Islet precursor cell (in vitro differentiated cells): ENCODE data around the gene PIGB.
"Not testable (repeated sequence)": the region's sequence is repeated elsewhere in the genome, so short reads cannot be mapped to it uniquely, and the experiment has no call there.

Source experiments
- DNase-seq: peaks from one replicate; pipeline ENCODE4 v3.0.0-alpha.2; 2018

Gene PIGB

GRCh38 chr15:55302801-55303200 is 16.2 kb upstream of the PIGB start:
- not testable (repeated sequence) for DNase-seq

GRCh38 chr15:55319537-55320237 is 665 bp downstream of the PIGB start:
- no peak for DNase-seq

GRCh38 chr15:55320238-55320550 is 1.2 kb downstream of the PIGB start:
- no peak for DNase-seq

- DNase-seq: no peak
Measured at GRCh38 chr15:55320963-55321362, 1.9 kb downstream of the PIGB start.

GRCh38 chr15:55322467-55322866 is 3.4 kb downstream of the PIGB start:
- DNase-seq: no peak

- DNase-seq: no peak
Measured at GRCh38 chr15:55327387-55327786, 8.4 kb downstream of the PIGB start.

- DNase-seq: no peak
Measured at GRCh38 chr15:55334371-55334770, 15.3 kb downstream of the PIGB start.

GRCh38 chr15:55334997-55335396 is 16.0 kb downstream of the PIGB start:
- DNase-seq: no peak

- DNase-seq: no peak
Measured at GRCh38 chr15:55337160-55337559, 18.1 kb downstream of the PIGB start.

GRCh38 chr15:55343168-55343567 is 24.1 kb downstream of the PIGB start:
- no peak for DNase-seq

GRCh38 chr15:55344206-55344605 is 25.2 kb downstream of the PIGB start:
- peak; percentile 57 for DNase-seq

GRCh38 chr15:55348281-55348778 is 29.3 kb downstream of the PIGB start:
- DNase-seq: no peak

- no peak for DNase-seq
Measured at GRCh38 chr15:55349282-55349681, 30.3 kb downstream of the PIGB start.

- DNase-seq: no peak
Measured at GRCh38 chr15:55353025-55353424, 34.0 kb downstream of the PIGB start.

GRCh38 chr15:55356985-55357585 is 38.1 kb downstream of the PIGB start:
- no peak for DNase-seq

GRCh38 chr15:55357774-55358173 is 38.8 kb downstream of the PIGB start:
- DNase-seq: no peak

GRCh38 chr15:55358471-55358870 is 39.4 kb downstream of the PIGB start:
- DNase-seq: peak; percentile 60

GRCh38 chr15:55360256-55360655 is 41.2 kb downstream of the PIGB start:
- no peak for DNase-seq

GRCh38 chr15:55361048-55361447 is 42.0 kb downstream of the PIGB start:
- no peak for DNase-seq

- DNase-seq: no peak
Measured at GRCh38 chr15:55362641-55363040, 43.6 kb downstream of the PIGB start.

- DNase-seq: no peak
Measured at GRCh38 chr15:55366981-55367380, 48.0 kb downstream of the PIGB start.

- DNase-seq: no peak
Measured at GRCh38 chr15:55372701-55373440, 53.8 kb downstream of the PIGB start.

- DNase-seq: no peak
Measured at GRCh38 chr15:55379095-55379494, 60.1 kb downstream of the PIGB start.

- DNase-seq: no peak
Measured at GRCh38 chr15:55381595-55381994, 62.6 kb downstream of the PIGB start.
